WTC11 (cell line): ENCODE measurements around the gene ARX. TPM values are rescaled to one million over a fixed set of nuclear protein-coding genes. Genes with fewer than 3 reads are reported as not detected.

Experiments
- ATAC-seq: fragments of 200-7000 bp; cut with Tn5 transposase; 2 replicates; pipeline ENCODE4 v1.10.0; 2021; ENCODE audit warnings: mild to moderate bottlenecking, moderate library complexity
- CTCF ChIA-PET: fragments of 300-600 bp; sonication (Branson Sonifier 250); formaldehyde crosslinking; loops from one replicate; lab custom pipeline; 2021; ENCODE audit warnings: antibody characterized with exemption; lab: Charles Lee
- POLR2A ChIA-PET: fragments of 350-600 bp; sonication (Branson Sonifier 250); formaldehyde crosslinking; loops from one replicate; lab custom pipeline; 2021; ENCODE audit warnings: antibody characterized with exemption; lab: Charles Lee
- DNase-seq: peaks from one replicate; pipeline ENCODE4 v3.0.0; 2021; ENCODE audit warnings: low spot score
- H3K27ac Mint-ChIP-seq: 2 replicates; pipeline ENCODE4 v1.8.0; 2021; ENCODE audit warnings: mixed read lengths
- H3K27me3 Mint-ChIP-seq: 2 replicates; pipeline ENCODE4 v1.8.0; 2021; ENCODE audit warnings: low read depth, mild to moderate bottlenecking, moderate library complexity, mixed read lengths
- H3K36me3 Mint-ChIP-seq: 2 replicates; pipeline ENCODE4 v1.8.0; 2021; ENCODE audit warnings: mixed read lengths
- H3K4me1 Mint-ChIP-seq: 2 replicates; pipeline ENCODE4 v1.8.0; 2022; ENCODE audit warnings: mixed read lengths
- H3K4me3 Mint-ChIP-seq: 2 replicates; pipeline ENCODE4 v1.8.0; 2021; ENCODE audit warnings: mild to moderate bottlenecking, moderate library complexity, mixed read lengths
- H3K9me3 Mint-ChIP-seq: 2 replicates; pipeline ENCODE4 v1.8.0; 2021; ENCODE audit warnings: mixed read lengths
- ESRRA ChIP-seq: sonication (generic); formaldehyde crosslinking; IDR thresholded peaks from 2 replicates; pipeline ENCODE4 v1.8.1; 2022; ENCODE audit warnings: mild to moderate bottlenecking, missing genetic modification reagents, borderline replicate concordance
- JAZF1 ChIP-seq: fragments of 250-450 bp; sonication (Bioruptor Pico); IDR thresholded peaks from 2 replicates; pipeline ENCODE4 v1.9.0; 2021; ENCODE audit warnings: moderate library complexity, mild to moderate bottlenecking, inconsistent platforms
- JUN ChIP-seq: sonication (generic); formaldehyde crosslinking; IDR thresholded peaks from 2 replicates; pipeline ENCODE4 v1.8.0; 2023; ENCODE audit warnings: mild to moderate bottlenecking, missing genetic modification reagents
- NFE2L1 ChIP-seq: sonication (generic); formaldehyde crosslinking; IDR thresholded peaks from 2 replicates; pipeline ENCODE4 v1.8.1; 2023; ENCODE audit warnings: missing genetic modification reagents
- NFYB ChIP-seq: sonication (generic); formaldehyde crosslinking; conservative IDR thresholded peaks from 2 replicates; pipeline ENCODE4 v1.8.0; 2022; ENCODE audit warnings: low read depth, missing genetic modification reagents
- OVOL2 ChIP-seq: fragments of 250-450 bp; sonication (Bioruptor Pico); IDR thresholded peaks from 2 replicates; pipeline ENCODE4 v1.9.0; 2021; ENCODE audit warnings: mild to moderate bottlenecking, borderline replicate concordance
- PRRX2 ChIP-seq: fragments of 250-450 bp; sonication (Bioruptor Pico); IDR thresholded peaks from 2 replicates; pipeline ENCODE4 v1.8.0; 2021; ENCODE audit warnings: mild to moderate bottlenecking
- SOX15 ChIP-seq: fragments of 250-450 bp; sonication (Bioruptor Pico); IDR thresholded peaks from 2 replicates; pipeline ENCODE4 v1.9.0; 2021; ENCODE audit warnings: mild to moderate bottlenecking
- TEAD1 ChIP-seq: sonication (generic); formaldehyde crosslinking; IDR thresholded peaks from 2 replicates; pipeline ENCODE4 v1.8.0; 2022; ENCODE audit warnings: mild to moderate bottlenecking, missing genetic modification reagents
- ZNF138 ChIP-seq: sonication (generic); formaldehyde crosslinking; conservative IDR thresholded peaks from 2 replicates; pipeline ENCODE4 v1.8.1; 2022; ENCODE audit warnings: mild to moderate bottlenecking, moderate library complexity, missing genetic modification reagents
- ZNF219 ChIP-seq: sonication (generic); formaldehyde crosslinking; IDR thresholded peaks from 2 replicates; pipeline ENCODE4 v1.8.0; 2023; ENCODE audit warnings: missing genetic modification reagents, mild to moderate bottlenecking, borderline replicate concordance
- ZNF232 ChIP-seq: sonication (generic); formaldehyde crosslinking; IDR thresholded peaks from 2 replicates; pipeline ENCODE4 v1.8.0; 2022; ENCODE audit warnings: mild to moderate bottlenecking, missing genetic modification reagents
- total RNA-seq: library from RNA; stranded (reverse); gene quantifications from 3 replicates; pipeline ENCODE4 v1.2.3, GENCODE V29; 2021
- TF ChIP-seq, protein P1 (sequence below): sonication (generic); formaldehyde crosslinking; IDR thresholded peaks from 2 replicates; pipeline ENCODE4 v1.8.1; 2022; ENCODE audit warnings: low read depth, mild to moderate bottlenecking, moderate library complexity, missing genetic modification reagents, borderline replicate concordance
- TF ChIP-seq, protein P2 (sequence below): fragments of 250-450 bp; sonication (Bioruptor Pico); IDR thresholded peaks from 2 replicates; pipeline ENCODE4 v1.9.0; 2021; ENCODE audit warnings: mild to moderate bottlenecking
- TF ChIP-seq, protein P3 (sequence below): sonication (generic); formaldehyde crosslinking; IDR thresholded peaks from 2 replicates; pipeline ENCODE4 v1.8.1; 2023; ENCODE audit warnings: mild to moderate bottlenecking, missing genetic modification reagents
- TF ChIP-seq, protein P4 (sequence below): sonication (generic); formaldehyde crosslinking; IDR thresholded peaks from 2 replicates; pipeline ENCODE4 v1.8.0; 2022; ENCODE audit warnings: mild to moderate bottlenecking, missing genetic modification reagents
- TF ChIP-seq, protein P5 (sequence below): sonication (generic); formaldehyde crosslinking; IDR thresholded peaks from 2 replicates; pipeline ENCODE4 v1.8.1; 2023; ENCODE audit warnings: mild to moderate bottlenecking, missing genetic modification reagents, moderate library complexity
- TF ChIP-seq, protein P6 (sequence below): sonication (generic); formaldehyde crosslinking; IDR thresholded peaks from 2 replicates; pipeline ENCODE4 v1.8.0; 2023; ENCODE audit warnings: missing genetic modification reagents
- TF ChIP-seq, protein P7 (sequence below): fragments of 250-450 bp; sonication (Bioruptor Pico); conservative IDR thresholded peaks from 2 replicates; pipeline ENCODE4 v1.9.0; 2021; ENCODE audit warnings: mild to moderate bottlenecking

ARX gene
- total RNA-seq, 1 experiment from 2014 or later: not detected

DNA sequence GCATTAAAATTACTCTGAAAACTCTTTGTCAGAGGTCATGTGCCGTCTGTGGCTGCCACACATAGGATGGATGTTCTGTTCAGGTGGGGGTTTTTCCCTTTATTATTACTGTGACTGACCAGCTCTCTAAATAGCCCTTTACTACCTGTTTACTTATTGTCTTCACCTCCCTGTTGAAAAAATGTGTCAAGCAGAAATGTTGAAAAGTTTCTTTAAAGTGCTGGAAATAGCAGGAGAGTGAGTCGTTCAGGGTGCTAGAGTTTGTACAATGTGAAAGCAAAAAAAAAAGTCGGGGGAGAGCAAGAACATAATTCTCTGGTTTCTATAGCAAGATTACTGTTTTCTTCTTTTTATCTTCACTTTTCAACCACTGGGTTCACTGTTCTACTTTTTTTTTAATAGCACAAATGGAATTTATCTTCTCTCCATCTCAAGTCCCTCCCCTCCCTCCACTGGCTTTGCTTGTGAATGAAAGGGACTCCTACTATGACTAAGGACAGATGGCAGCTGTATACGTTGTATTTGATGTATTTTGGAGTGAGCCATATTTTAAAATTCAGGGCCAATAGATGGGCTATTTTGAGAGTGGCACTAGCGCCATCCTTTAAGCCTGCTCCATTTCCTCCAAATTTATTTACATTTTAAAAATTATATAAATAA lies 33.3 kb downstream of the ARX start:
- no peak overlapping the region for H3K27ac Mint-ChIP-seq
- DNase-seq (no peak), ATAC-seq (no peak)
- POLR2A ChIA-PET: no interaction called here
- CTCF ChIA-PET: no interaction called here
- 0 out of 2 replicates have a peak, but pooled peaks cover 6% of the 10 kb centered on the region for H3K4me1 Mint-ChIP-seq
- no peaks in the 10 kb centered on the region for H3K36me3 Mint-ChIP-seq
- H3K27me3 Mint-ChIP-seq: no peaks in the 10 kb centered on the region
- H3K4me3 Mint-ChIP-seq: no peak overlapping the region
- TF ChIP-seq NFE2L1 (CRISPR knock-in tag) (no peak), TEAD1 (CRISPR knock-in tag) (no peak), JUN (no peak), PRRX2 (CRISPR knock-in tag) (no peak)
- TF ChIP-seq, protein P1, sequence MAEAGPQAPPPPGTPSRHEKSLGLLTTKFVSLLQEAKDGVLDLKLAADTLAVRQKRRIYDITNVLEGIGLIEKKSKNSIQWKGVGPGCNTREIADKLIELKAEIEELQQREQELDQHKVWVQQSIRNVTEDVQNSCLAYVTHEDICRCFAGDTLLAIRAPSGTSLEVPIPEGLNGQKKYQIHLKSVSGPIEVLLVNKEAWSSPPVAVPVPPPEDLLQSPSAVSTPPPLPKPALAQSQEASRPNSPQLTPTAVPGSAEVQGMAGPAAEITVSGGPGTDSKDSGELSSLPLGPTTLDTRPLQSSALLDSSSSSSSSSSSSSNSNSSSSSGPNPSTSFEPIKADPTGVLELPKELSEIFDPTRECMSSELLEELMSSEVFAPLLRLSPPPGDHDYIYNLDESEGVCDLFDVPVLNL (CRISPR knock-in tag): no peak
- no peaks in the 10 kb centered on the region for H3K9me3 Mint-ChIP-seq

DNA sequence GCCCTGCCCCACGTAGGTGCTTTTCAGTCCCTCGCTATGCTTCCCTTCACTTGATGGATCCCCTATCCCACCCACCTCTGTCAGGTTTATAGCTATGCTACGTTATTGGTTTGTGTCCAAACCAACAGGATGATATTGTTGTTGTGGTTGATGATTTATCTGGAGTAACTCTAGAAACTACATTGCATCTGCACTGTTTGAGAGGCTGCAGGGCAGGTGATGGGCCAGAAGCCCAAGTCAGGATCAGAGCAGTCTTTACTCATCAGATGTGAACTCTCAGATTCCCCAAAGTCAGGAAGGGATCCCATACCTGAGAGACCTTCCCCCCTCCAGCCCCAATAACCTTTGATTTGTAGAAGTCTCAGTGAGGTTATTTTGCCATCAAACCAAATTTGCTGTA lies 34.7 kb downstream of the ARX start:
- Mint-ChIP-seq H3K9me3 (no peaks in the 10 kb centered on the region), H3K4me1 (0 out of 2 replicates have a peak, but pooled peaks cover 6% of the 10 kb centered on the region), H3K36me3 (no peaks in the 10 kb centered on the region), H3K27me3 (no peaks in the 10 kb centered on the region), H3K4me3 (no peak overlapping the region), H3K27ac (no peak overlapping the region)
- ChIA-PET POLR2A (no interaction called here), CTCF (no interaction called here)
- no peak for DNase-seq
- TF ChIP-seq SOX15 (CRISPR knock-in tag) (no peak), ESRRA (CRISPR knock-in tag) (no peak), ZNF138 (CRISPR knock-in tag) (no peak)
- TF ChIP-seq, protein P2, sequence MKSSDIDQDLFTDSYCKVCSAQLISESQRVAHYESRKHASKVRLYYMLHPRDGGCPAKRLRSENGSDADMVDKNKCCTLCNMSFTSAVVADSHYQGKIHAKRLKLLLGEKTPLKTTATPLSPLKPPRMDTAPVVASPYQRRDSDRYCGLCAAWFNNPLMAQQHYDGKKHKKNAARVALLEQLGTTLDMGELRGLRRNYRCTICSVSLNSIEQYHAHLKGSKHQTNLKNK (CRISPR knock-in tag): no peak
- TF ChIP-seq, protein P3, sequence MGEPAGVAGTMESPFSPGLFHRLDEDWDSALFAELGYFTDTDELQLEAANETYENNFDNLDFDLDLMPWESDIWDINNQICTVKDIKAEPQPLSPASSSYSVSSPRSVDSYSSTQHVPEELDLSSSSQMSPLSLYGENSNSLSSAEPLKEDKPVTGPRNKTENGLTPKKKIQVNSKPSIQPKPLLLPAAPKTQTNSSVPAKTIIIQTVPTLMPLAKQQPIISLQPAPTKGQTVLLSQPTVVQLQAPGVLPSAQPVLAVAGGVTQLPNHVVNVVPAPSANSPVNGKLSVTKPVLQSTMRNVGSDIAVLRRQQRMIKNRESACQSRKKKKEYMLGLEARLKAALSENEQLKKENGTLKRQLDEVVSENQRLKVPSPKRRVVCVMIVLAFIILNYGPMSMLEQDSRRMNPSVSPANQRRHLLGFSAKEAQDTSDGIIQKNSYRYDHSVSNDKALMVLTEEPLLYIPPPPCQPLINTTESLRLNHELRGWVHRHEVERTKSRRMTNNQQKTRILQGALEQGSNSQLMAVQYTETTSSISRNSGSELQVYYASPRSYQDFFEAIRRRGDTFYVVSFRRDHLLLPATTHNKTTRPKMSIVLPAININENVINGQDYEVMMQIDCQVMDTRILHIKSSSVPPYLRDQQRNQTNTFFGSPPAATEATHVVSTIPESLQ (CRISPR knock-in tag): no peak
- TF ChIP-seq, protein P4, sequence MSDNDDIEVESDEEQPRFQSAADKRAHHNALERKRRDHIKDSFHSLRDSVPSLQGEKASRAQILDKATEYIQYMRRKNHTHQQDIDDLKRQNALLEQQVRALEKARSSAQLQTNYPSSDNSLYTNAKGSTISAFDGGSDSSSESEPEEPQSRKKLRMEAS (CRISPR knock-in tag): no peak
- ATAC-seq: no peak

DNA sequence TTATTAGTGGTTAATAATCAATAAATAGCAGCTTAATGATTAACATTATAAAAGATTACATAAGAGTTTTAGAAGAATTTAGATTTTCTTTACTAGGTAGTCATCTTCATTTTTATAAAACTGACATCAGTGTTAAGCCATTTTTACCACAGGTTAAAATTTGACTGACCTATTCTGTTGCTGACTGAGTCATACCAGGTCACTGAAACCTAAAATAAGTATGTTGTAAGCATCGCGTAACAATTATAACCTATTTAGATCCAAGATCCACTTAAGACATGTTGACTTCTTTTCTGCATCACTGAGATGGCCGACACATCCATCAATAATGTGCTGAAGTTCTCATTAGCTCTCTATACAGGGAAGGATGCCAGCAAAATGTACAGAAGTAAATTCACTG lies 36.7 kb downstream of the ARX start:
- H3K9me3 Mint-ChIP-seq: no peaks in the 10 kb centered on the region
- H3K4me1 Mint-ChIP-seq: 0 out of 2 replicates have a peak, but pooled peaks cover 6% of the 10 kb centered on the region
- ATAC-seq (no peak), DNase-seq (no peak)
- H3K4me3 Mint-ChIP-seq: no peak overlapping the region
- H3K27ac Mint-ChIP-seq: no peak overlapping the region
- ChIA-PET POLR2A (no interaction called here), CTCF (no interaction called here)
- H3K36me3 Mint-ChIP-seq: no peaks in the 10 kb centered on the region
- no peaks in the 10 kb centered on the region for H3K27me3 Mint-ChIP-seq
- TF ChIP-seq ZNF232 (CRISPR knock-in tag) (no peak), ZNF219 (CRISPR knock-in tag) (no peak), OVOL2 (no peak), NFYB (CRISPR knock-in tag) (no peak), JAZF1 (CRISPR knock-in tag) (no peak)
- TF ChIP-seq, protein P5, sequence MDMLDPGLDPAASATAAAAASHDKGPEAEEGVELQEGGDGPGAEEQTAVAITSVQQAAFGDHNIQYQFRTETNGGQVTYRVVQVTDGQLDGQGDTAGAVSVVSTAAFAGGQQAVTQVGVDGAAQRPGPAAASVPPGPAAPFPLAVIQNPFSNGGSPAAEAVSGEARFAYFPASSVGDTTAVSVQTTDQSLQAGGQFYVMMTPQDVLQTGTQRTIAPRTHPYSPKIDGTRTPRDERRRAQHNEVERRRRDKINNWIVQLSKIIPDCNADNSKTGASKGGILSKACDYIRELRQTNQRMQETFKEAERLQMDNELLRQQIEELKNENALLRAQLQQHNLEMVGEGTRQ (CRISPR knock-in tag): no peak
- TF ChIP-seq, protein P6, sequence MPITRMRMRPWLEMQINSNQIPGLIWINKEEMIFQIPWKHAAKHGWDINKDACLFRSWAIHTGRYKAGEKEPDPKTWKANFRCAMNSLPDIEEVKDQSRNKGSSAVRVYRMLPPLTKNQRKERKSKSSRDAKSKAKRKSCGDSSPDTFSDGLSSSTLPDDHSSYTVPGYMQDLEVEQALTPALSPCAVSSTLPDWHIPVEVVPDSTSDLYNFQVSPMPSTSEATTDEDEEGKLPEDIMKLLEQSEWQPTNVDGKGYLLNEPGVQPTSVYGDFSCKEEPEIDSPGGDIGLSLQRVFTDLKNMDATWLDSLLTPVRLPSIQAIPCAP: no peak
- TF ChIP-seq, protein P7, sequence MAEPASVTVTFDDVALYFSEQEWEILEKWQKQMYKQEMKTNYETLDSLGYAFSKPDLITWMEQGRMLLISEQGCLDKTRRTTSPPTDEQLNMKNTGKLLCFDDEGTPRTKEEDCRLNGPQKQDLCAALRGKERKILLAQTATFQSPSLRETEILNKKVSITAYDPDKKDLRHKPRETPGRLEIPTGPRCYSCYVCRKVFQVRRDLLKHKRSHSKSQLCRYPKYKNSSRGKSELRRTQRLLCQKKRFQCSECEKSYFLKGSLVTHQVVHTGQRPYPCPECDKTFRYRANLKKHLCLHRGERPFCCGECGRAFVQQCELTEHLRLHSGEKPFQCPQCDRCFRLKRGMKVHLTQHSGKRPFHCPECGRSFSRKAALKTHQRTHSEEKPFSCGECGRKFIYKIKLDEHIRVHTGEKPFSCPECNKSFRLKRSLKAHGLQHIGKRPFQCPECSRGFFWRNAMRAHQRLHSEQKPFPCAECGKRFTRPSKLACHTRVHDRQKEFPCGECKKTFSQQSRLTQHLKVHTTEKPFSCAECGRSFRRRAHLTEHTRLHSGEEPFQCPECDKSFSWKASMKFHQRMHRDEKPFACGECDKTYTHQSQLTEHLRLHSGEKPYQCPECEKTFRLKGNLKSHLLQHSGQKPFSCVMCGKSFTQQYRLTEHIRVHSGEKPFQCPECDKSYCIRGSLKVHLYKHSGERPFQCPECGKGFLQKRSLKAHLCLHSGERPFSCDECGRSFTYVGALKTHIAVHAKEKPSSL: no peak
